GM12864 (cell line): ENCODE measurements around the gene SPACA7.

Source experiments
- DNase-seq: peaks from one replicate; pipeline ENCODE4 v3.0.0-alpha.2; 2011; ENCODE audit warnings: low read depth
- H3K4me3 ChIP-seq: 2 replicates; pipeline ENCODE4 v1.5.1; 2011; ENCODE audit warnings: mild to moderate bottlenecking, low read depth, low read length, control low read depth
- TF ChIP-seq, protein P1 (sequence below): IDR thresholded peaks from 2 replicates; pipeline ENCODE4 v1.5.1; 2011; ENCODE audit warnings: low read depth, mild to moderate bottlenecking, moderate library complexity, low read length, control low read depth, inconsistent platforms; ENCODE audit errors: missing control alignments

SPACA7 gene

DNA sequence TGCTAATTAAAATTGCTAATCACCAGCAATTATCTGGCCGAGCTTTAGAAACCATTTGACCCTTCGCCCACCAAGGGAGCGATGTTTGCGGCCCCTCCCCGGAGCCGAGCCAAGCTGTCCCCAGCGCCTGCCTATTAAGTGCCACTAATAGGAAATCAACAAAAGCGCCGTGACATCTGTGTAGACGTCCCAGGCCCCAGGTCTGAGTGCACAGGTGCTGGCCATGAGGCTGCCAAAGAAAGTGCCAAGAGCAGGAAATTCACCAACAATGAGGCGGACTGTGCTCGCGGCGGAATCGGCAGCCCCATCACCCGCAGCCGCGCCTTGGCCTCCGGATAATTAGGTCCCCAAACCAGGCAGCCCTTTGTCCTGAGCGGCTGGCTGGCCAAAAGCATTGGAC is 44.5 kb upstream of the SPACA7 start:
- DNase-seq, result no peak
- H3K4me3 ChIP-seq, result no peak overlapping the region
- TF ChIP-seq, protein P1, sequence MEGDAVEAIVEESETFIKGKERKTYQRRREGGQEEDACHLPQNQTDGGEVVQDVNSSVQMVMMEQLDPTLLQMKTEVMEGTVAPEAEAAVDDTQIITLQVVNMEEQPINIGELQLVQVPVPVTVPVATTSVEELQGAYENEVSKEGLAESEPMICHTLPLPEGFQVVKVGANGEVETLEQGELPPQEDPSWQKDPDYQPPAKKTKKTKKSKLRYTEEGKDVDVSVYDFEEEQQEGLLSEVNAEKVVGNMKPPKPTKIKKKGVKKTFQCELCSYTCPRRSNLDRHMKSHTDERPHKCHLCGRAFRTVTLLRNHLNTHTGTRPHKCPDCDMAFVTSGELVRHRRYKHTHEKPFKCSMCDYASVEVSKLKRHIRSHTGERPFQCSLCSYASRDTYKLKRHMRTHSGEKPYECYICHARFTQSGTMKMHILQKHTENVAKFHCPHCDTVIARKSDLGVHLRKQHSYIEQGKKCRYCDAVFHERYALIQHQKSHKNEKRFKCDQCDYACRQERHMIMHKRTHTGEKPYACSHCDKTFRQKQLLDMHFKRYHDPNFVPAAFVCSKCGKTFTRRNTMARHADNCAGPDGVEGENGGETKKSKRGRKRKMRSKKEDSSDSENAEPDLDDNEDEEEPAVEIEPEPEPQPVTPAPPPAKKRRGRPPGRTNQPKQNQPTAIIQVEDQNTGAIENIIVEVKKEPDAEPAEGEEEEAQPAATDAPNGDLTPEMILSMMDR, result no peak

DNA sequence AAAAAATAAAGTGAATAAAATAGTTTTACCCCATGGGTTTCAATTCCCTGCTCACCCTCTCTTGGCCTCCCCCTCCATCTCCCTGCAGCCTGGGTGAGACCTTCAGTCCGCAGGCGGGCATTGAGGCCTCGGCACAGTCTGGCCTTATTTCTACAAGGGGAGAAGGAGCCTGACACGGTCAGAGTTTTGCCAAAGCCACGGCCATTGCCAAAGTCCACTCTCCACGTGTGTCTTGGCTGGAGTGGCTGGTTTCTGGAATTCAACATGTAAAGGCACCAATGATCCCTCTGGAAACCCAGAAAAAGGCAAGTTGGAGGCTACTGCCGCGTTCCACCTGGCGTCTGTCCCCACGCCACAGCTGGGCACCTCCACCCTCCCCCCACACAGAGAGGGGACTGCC is 43.4 kb upstream of the SPACA7 start:
- TF ChIP-seq, protein P1, result no peak

DNA sequence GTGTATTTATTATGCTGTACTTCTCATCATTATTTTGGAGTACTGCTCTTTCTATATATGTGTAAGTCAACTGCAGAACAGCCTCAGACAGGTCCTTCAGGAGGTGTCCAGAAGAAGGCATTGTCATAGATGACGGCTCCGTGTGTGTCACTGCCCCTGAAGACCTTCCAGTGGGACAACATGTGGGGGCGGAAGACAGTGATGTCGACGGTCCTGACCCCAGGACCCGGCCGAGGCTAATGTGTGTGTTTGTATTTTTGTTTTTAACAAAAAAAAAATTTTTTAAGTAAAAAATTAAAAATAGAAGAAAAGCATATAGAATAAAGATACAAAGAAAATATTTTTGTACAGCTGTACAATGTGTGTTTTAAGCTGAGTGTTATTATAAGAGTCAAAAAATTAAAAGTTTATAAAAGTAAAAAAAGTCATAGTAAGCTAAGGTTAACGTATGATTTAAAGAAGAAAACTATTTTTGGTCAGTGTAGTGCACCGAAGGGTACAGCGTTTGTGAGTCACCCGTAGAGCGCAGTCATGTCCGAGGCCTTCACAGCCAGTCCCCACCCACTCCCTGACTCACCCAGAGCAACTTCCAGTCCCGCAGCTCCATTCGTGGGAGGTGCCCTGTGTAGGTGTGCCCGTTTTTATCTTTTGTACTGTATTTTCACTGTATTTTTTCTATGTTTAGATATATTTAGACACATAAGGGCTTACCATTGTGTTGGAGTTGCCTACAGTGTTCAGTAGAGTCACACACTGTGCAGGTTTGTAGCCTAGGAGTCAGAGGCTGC is 42.2 kb upstream of the SPACA7 start:
- DNase-seq, result no peak
- H3K4me3 ChIP-seq, result no peak overlapping the region
- TF ChIP-seq, protein P1, result no peak

More for the DNA sequence above, 43.4 kb upstream of the SPACA7 start:
- DNase-seq, result no peak
- no peak overlapping the region for H3K4me3 ChIP-seq

- TF ChIP-seq, protein P1, result no peak
- no peak for DNase-seq
- H3K4me3 ChIP-seq, result no peak overlapping the region
Observed at GRCh38 chr13:112335135-112335534, 41.0 kb upstream of the SPACA7 start.

- TF ChIP-seq, protein P1, result no peak
- H3K4me3 ChIP-seq, result no peak overlapping the region
- no peak for DNase-seq
Observed at GRCh38 chr13:112341446-112341845, 34.7 kb upstream of the SPACA7 start.

- TF ChIP-seq, protein P1, result no peak
- H3K4me3 ChIP-seq, result no peak overlapping the region
- no peak for DNase-seq
Observed at GRCh38 chr13:112341976-112342735, 34.0 kb upstream of the SPACA7 start.

DNA sequence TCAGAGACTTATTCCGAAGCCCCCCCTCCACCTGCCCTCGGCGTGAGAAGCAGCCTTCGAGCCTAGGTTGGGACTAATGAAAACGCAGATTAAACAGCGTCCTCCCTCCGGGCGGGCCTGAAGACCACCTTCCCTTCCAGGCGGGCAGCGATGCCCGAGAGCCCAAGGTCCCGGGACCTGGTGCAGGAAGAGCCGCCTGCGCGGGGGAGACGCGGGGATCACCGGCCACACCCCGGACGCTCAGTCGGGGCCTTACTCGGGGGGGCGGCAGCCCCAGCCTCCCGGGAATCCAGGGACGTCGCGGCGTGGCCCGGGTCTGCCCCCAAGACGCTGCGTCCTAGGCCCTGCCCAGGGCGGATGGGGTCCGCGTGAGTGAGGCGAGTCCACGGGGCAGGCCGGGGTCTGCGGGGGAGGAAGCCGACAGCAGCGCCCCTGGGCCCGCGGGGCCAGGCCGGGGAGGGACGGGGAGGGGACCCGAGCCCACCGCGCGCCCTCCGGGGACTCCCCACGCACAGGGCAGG is 33.3 kb upstream of the SPACA7 start:
- TF ChIP-seq, protein P1, result no peak
- DNase-seq, result no peak
- no peak overlapping the region for H3K4me3 ChIP-seq
